NCI-H82 (cell line): ENCODE results near the gene GNAO1.

Source experiments
- DNase-seq: peaks from one replicate; lab custom pipeline; 2025; lab: John Stamatoyannopoulos, UW

Gene GNAO1

GRCh38 chr16:56191156-56191815, at the start of gene GNAO1:
TSS of gene GNAO1 (plus strand) at chr16:56191489. CDS start at chr16:56192236, 747 bp downstream.
- peak; percentile 84 for DNase-seq

- DNase-seq: no peak
Observed at GRCh38 chr16:56143666-56144065, 47.6 kb upstream of the GNAO1 start.

GRCh38 chr16:56145369-56145768, 45.9 kb upstream of the GNAO1 start:
- DNase-seq: no peak

- DNase-seq: no peak
Observed at GRCh38 chr16:56151621-56152020, 39.7 kb upstream of the GNAO1 start.

- DNase-seq: no peak
Observed at GRCh38 chr16:56161658-56162057, 29.6 kb upstream of the GNAO1 start.

GRCh38 chr16:56163089-56163488, 28.2 kb upstream of the GNAO1 start:
- no peak for DNase-seq

- DNase-seq: no peak
Observed at GRCh38 chr16:56163938-56164337, 27.4 kb upstream of the GNAO1 start.

GRCh38 chr16:56164636-56165035, 26.7 kb upstream of the GNAO1 start:
- DNase-seq: no peak

GRCh38 chr16:56174411-56174810, 16.9 kb upstream of the GNAO1 start:
- DNase-seq: no peak

- no peak for DNase-seq
Observed at GRCh38 chr16:56181401-56181800, 9.9 kb upstream of the GNAO1 start.

GRCh38 chr16:56183266-56183665, 8.0 kb upstream of the GNAO1 start:
- DNase-seq: no peak

GRCh38 chr16:56190048-56190676, 1.1 kb upstream of the GNAO1 start:
- no peak for DNase-seq

- peak; percentile 64 for DNase-seq
Observed at GRCh38 chr16:56190677-56191155, 573 bp upstream of the GNAO1 start.

- DNase-seq: peak; percentile 58
Observed at GRCh38 chr16:56191835-56192634, 746 bp downstream of the GNAO1 start.

GRCh38 chr16:56192635-56192945, 1.3 kb downstream of the GNAO1 start:
- peak; percentile 46 for DNase-seq

- DNase-seq: peak; percentile 59
Observed at GRCh38 chr16:56192986-56193945, 2.0 kb downstream of the GNAO1 start.

- DNase-seq: peak; percentile 93
Observed at GRCh38 chr16:56193951-56194726, 2.9 kb downstream of the GNAO1 start.

- DNase-seq: no peak
Observed at GRCh38 chr16:56195151-56195550, 3.9 kb downstream of the GNAO1 start.

GRCh38 chr16:56196381-56196780, 5.1 kb downstream of the GNAO1 start:
- no peak for DNase-seq

GRCh38 chr16:56197192-56197992, 6.1 kb downstream of the GNAO1 start:
- DNase-seq: no peak
